ENCODE measurements around the gene CPO.

- TF ChIP-seq CTCF (IDR thresholded peaks at IDR 0.05) (no peak), POLR2A (IDR thresholded peaks at IDR 0.05) (no peak), POLR2AphosphoS5 (IDR thresholded peaks at IDR 0.05) (no peak)
Measured at GRCh38 chr2:206991070-206991469, 51.8 kb downstream of the CPO start.

Measured in prostate gland (tissue), 2 donors.